Dendritic cell treated with granulocyte-macrophage colony-stimulating factor and Interleukin-4, amounts not matched to agents 40 ng/mL and 50 ng/mL, for 4 days (primary cell): ENCODE results near the gene DDAH1.

Experiments used
- H3K27ac Mint-ChIP-seq: one replicate; pipeline ENCODE4 v1.8.0; 2022; ENCODE audit warnings: mild to moderate bottlenecking, mixed read lengths
- H3K27me3 Mint-ChIP-seq: one replicate; pipeline ENCODE4 v1.8.0; 2022; ENCODE audit warnings: mild to moderate bottlenecking, mixed read lengths
- H3K36me3 Mint-ChIP-seq: one replicate; pipeline ENCODE4 v1.8.0; 2022; ENCODE audit warnings: low read depth, mixed read lengths
- H3K4me1 Mint-ChIP-seq: one replicate; pipeline ENCODE4 v1.8.0; 2022; ENCODE audit warnings: low read depth, mixed read lengths
- H3K4me3 Mint-ChIP-seq: one replicate; pipeline ENCODE4 v1.8.0; 2022; ENCODE audit warnings: mild to moderate bottlenecking, moderate library complexity, mixed read lengths
- H3K9me3 Mint-ChIP-seq: one replicate; pipeline ENCODE4 v1.8.0; 2022; ENCODE audit warnings: mixed read lengths
- intact Hi-C: fragments of 100-400 bp; cut with micrococcal nuclease; formaldehyde crosslinking; loops from one replicate; pipeline ENCODE4 v1.15.0; 2022

Gene DDAH1

GRCh38 chr1:85308833-85309350 is 156.1 kb downstream of the DDAH1 start:
- H3K27ac Mint-ChIP-seq = no peak overlapping the region
- no peaks in the 10 kb centered on the region for H3K9me3 Mint-ChIP-seq
- H3K4me3 Mint-ChIP-seq = no peak overlapping the region
- H3K27me3 Mint-ChIP-seq = peaks cover 38% of the 10 kb centered on the region
- peaks cover 5% of the 10 kb centered on the region for H3K4me1 Mint-ChIP-seq
- intact Hi-C loops = loop anchor here (5.0 kb wide), 1 partner anchor 193 kb away; no protein-coding TSS in a partner anchor
- H3K36me3 Mint-ChIP-seq = no peaks in the 10 kb centered on the region

GRCh38 chr1:85307987-85308832 is 156.7 kb downstream of the DDAH1 start:
- no peaks in the 10 kb centered on the region for H3K9me3 Mint-ChIP-seq
- no peak overlapping the region for H3K4me3 Mint-ChIP-seq
- H3K36me3 Mint-ChIP-seq = no peaks in the 10 kb centered on the region
- intact Hi-C loops = loop anchor here (5.0 kb wide), 1 partner anchor 194 kb away; no protein-coding TSS in a partner anchor
- H3K27me3 Mint-ChIP-seq = peaks cover 38% of the 10 kb centered on the region
- no peak overlapping the region for H3K27ac Mint-ChIP-seq
- H3K4me1 Mint-ChIP-seq = peaks cover 5% of the 10 kb centered on the region

- Mint-ChIP-seq H3K36me3 (no peaks in the 10 kb centered on the region), H3K27ac (no peak overlapping the region), H3K9me3 (no peaks in the 10 kb centered on the region), H3K4me1 (peaks cover 5% of the 10 kb centered on the region), H3K27me3 (peaks cover 40% of the 10 kb centered on the region), H3K4me3 (no peak overlapping the region)
- intact Hi-C loops = loop anchor here (5.0 kb wide), 1 partner anchor 196 kb away; no protein-coding TSS in a partner anchor
Observed at GRCh38 chr1:85306236-85306635, 158.7 kb downstream of the DDAH1 start.

- intact Hi-C loops = no loop called here
- Mint-ChIP-seq H3K27me3 (peaks cover 21% of the 10 kb centered on the region), H3K4me3 (no peak overlapping the region), H3K4me1 (peaks cover 5% of the 10 kb centered on the region), H3K27ac (no peak overlapping the region), H3K9me3 (no peaks in the 10 kb centered on the region), H3K36me3 (no peaks in the 10 kb centered on the region)
Observed at GRCh38 chr1:85303440-85304162, 161.4 kb downstream of the DDAH1 start.

DNA sequence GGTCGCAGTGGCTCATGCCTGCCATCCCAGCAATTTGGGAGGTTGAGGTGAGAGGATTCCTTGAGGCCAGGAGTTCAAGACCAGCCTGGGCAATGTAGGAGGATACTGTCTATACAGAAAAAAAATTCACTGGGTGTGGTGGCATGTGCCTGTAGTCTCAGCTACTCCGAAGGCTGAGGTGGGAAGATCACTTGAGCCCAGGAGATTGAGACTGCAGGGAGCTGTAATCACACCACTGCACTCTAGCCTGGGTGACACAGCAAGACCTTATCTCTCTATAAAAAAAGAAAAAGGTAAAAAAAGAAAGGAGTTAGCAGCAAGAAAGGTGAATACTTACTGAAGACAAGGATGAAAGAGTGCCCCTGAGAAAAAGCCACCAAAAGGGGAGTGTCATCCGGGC is 164.8 kb downstream of the DDAH1 start:
- no peak overlapping the region for H3K4me3 Mint-ChIP-seq
- intact Hi-C loops = no loop called here
- H3K9me3 Mint-ChIP-seq = no peaks in the 10 kb centered on the region
- no peak overlapping the region for H3K27ac Mint-ChIP-seq
- no peaks in the 10 kb centered on the region for H3K36me3 Mint-ChIP-seq
- no peaks in the 10 kb centered on the region for H3K4me1 Mint-ChIP-seq
- peaks cover 6% of the 10 kb centered on the region for H3K27me3 Mint-ChIP-seq

DNA sequence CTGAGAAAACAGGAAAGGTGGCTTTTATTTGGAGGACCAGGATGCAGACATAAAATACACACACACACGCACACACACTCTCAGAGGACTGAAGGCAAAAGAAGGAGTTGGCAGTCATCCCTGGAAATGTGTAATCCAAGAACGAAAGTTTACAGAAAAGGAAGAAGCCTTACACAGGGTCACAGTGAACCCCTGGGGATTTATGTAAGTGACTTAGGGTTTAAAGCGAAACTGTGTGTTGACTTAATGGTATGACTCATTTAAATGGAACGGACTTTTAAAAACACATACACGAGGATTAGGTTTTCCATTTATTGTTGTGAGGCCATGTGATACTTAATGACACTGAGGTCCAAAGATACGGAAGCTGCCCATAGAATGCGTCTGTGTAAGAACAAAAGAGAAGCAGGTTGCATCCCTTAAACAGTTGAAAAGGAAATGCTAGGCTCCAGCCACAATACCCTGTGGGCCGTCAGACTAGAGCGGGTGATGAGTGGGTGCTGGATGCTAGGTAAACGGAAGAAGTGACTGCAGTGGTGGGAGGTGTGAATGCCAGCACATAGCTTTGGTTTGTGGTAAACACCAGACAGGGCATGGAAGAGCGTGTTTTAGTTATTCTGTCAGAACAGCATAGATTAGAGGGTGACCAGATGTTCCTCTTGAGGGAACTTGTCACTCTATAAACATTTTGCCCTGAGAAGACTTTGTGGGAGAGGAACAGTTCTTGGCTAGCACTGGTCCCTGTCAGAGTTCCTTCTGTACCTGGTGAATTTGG is 166.9 kb downstream of the DDAH1 start:
- no peak overlapping the region for H3K4me3 Mint-ChIP-seq
- no peaks in the 10 kb centered on the region for H3K36me3 Mint-ChIP-seq
- no peak overlapping the region for H3K27ac Mint-ChIP-seq
- peaks cover 6% of the 10 kb centered on the region for H3K27me3 Mint-ChIP-seq
- no peaks in the 10 kb centered on the region for H3K4me1 Mint-ChIP-seq
- intact Hi-C loops = no loop called here
- H3K9me3 Mint-ChIP-seq = no peaks in the 10 kb centered on the region

DNA sequence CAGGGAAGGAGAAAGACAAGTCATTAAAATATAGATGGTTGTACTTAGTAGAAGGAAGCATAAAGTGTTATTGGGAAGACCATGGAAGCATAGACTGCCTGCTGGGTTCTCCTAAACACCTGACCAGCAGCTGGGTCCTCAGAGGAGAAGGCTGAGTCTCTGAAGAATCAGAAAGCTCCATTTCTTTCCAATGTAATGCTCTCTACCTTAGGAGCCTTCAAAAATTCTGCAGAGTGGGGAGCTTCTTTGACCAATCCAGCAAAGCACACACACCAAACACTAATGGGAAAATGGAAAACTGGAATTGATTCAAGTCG is 167.5 kb downstream of the DDAH1 start:
- Mint-ChIP-seq H3K27ac (no peak overlapping the region), H3K27me3 (peaks cover 6% of the 10 kb centered on the region)
- intact Hi-C loops = no loop called here

DNA sequence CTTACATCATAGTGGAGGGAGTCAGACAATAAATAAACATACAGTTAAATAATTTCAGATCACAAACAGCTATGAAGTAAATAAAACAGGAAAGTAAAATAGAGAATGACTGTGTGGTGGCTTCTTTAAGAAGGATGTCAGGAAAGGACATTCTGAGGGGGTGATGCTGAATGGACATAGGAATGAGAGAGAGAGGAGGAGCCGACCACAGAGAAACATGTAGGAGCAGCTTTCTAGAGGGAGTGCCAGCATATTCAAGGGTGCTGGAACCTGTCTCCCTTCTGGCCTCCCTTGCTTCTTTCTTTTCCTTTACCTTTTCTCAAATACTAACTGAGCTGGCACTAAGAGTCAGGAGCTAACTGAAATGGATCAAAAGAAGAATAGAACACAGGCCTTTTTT is 168.0 kb downstream of the DDAH1 start:
- H3K27ac Mint-ChIP-seq = no peak overlapping the region
- no peak overlapping the region for H3K4me3 Mint-ChIP-seq
- H3K4me1 Mint-ChIP-seq = no peaks in the 10 kb centered on the region
- no peaks in the 10 kb centered on the region for H3K9me3 Mint-ChIP-seq
- peaks cover 4% of the 10 kb centered on the region for H3K27me3 Mint-ChIP-seq
- no peaks in the 10 kb centered on the region for H3K36me3 Mint-ChIP-seq
- intact Hi-C loops = no loop called here

More for the DNA sequence above, 167.5 kb downstream of the DDAH1 start:
- Mint-ChIP-seq H3K4me1 (no peaks in the 10 kb centered on the region), H3K4me3 (no peak overlapping the region), H3K9me3 (no peaks in the 10 kb centered on the region), H3K36me3 (no peaks in the 10 kb centered on the region)

DNA sequence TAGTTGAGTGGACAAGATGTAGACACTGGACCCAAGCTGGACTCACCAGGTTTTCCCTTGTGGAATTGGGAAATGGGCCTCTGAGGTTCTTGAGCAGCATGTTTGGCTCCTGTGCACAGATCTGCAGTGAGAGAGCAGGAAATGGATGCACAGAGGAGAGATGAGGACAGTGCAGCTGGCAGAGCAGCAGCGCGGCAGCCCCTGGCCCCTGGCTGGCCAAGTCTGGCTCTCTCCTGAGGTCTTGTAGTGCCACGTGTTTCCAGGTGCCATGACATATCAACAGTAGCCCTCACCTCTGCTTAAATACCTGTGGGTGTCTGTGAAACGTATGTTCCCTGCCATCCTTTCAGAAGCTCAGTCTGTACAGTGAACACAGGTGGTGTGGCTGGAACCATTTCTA is 169.3 kb downstream of the DDAH1 start:
- Mint-ChIP-seq H3K4me3 (no peak overlapping the region), H3K27ac (no peak overlapping the region), H3K4me1 (no peaks in the 10 kb centered on the region), H3K36me3 (no peaks in the 10 kb centered on the region), H3K9me3 (no peaks in the 10 kb centered on the region), H3K27me3 (peaks cover 3% of the 10 kb centered on the region)
- intact Hi-C loops = no loop called here

DNA sequence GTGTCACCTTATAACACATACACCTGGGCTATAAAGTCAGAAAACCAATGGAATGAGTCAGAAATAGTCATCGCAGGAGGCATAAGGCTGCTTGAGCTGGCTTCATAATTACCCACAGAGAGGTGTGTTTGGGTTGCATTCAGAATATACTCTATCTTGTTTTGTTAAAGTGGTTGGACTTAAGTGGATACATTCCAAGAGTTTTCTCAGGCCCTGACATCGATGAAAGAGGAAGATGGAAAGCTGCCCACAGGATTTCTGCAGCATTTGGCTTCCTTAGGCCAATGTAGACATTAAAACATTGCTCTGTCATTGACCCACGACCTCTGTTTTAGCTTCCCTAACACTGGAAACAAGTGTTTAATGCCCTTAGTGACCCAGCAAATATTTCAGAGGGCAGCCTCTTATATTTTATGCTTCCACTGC is 169.9 kb downstream of the DDAH1 start:
- intact Hi-C loops = no loop called here
- Mint-ChIP-seq H3K9me3 (no peaks in the 10 kb centered on the region), H3K36me3 (no peaks in the 10 kb centered on the region), H3K4me1 (no peaks in the 10 kb centered on the region), H3K4me3 (no peak overlapping the region), H3K27me3 (peaks cover under 1% of the 10 kb centered on the region), H3K27ac (no peak overlapping the region)

DNA sequence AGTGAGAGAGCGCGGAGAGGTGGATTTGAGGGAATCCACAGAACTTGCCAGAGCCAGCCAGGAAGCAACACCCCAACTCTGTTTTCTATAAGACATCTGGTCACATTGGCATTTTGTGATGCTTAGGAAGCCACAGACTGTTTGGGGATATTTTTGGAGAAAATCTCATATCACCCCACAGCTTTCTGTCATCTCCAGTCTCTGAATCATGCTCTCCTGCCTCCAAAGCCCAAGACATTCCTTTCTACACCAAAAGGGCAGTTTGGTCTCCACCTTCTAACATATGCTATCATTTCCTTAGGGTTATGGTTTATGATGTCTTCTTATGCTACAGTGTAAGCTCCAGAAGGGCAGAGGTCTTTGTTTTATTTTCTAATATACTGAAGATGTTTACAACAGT is 174.1 kb downstream of the DDAH1 start:
- intact Hi-C loops = no loop called here
- no peak overlapping the region for H3K27ac Mint-ChIP-seq

DNA sequence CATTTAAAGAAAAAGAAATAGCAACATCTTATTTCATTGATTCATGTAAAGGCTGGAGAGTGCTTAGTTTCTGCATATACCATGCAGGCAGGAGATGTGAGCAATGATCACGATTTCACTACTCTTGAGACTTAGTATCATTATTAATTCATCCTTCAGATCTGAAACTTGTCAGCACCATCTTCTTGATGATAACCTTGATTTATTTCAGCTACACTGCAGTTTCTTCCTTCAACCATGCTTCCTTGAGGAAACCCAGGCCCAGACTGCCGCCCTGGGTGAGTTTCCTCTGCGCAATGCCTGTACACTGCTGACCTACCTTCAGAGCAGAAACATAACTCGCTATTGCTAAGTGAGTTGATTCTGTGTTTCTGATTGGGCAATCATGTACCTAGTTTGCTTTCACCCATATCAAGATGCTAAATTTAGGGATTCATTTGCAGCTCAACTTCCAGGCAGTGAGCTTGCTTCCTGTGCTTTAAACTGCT is 175.1 kb downstream of the DDAH1 start:
- intact Hi-C loops = no loop called here
- Mint-ChIP-seq H3K27ac (no peak overlapping the region), H3K36me3 (no peaks in the 10 kb centered on the region)

More for the DNA sequence above, 174.1 kb downstream of the DDAH1 start:
- no peak overlapping the region for H3K4me3 Mint-ChIP-seq
- H3K36me3 Mint-ChIP-seq = no peaks in the 10 kb centered on the region
- peaks cover 5% of the 10 kb centered on the region for H3K4me1 Mint-ChIP-seq
- no peaks in the 10 kb centered on the region for H3K27me3 Mint-ChIP-seq
- H3K9me3 Mint-ChIP-seq = no peaks in the 10 kb centered on the region

DNA sequence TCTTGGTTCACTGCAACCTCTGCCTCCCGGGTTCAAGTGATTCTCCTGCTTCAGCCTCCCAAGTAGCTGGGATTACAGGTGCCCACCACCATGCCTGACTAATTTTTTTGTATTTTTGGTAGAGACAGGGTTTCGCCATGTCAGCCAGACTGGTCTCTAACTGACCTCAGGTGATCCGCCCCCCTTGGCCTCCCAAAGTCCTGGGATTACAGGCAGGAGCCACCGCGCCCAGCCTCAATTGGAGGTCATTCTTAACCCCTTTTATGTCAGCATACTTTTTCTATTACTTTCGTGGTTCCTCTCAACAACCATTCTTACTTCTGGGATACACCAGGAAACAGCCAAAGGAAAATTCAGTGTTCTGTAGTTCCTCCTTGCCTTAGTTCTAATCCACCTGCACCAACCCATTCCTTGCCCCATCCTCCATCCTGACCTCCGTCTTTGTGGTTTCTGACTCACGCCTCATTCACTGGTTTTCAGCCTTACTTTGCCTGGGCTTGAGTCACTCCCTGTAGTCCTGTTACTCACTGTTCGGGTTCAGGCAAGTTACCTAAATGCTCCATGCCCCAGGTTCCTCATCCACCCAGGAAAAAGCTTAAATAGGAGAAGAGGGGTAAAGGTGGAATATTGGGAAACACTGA is 175.6 kb downstream of the DDAH1 start:
- Mint-ChIP-seq H3K27me3 (no peaks in the 10 kb centered on the region), H3K27ac (no peak overlapping the region), H3K9me3 (no peaks in the 10 kb centered on the region), H3K4me3 (no peak overlapping the region), H3K36me3 (no peaks in the 10 kb centered on the region), H3K4me1 (peaks cover 5% of the 10 kb centered on the region)
- intact Hi-C loops = no loop called here

More for the DNA sequence above, 175.1 kb downstream of the DDAH1 start:
- peaks cover 5% of the 10 kb centered on the region for H3K4me1 Mint-ChIP-seq
- no peaks in the 10 kb centered on the region for H3K27me3 Mint-ChIP-seq
- no peaks in the 10 kb centered on the region for H3K9me3 Mint-ChIP-seq
- H3K4me3 Mint-ChIP-seq = no peak overlapping the region
